Measurements from ENCODE around the gene WDR38.

WDR38 gene, protein sequence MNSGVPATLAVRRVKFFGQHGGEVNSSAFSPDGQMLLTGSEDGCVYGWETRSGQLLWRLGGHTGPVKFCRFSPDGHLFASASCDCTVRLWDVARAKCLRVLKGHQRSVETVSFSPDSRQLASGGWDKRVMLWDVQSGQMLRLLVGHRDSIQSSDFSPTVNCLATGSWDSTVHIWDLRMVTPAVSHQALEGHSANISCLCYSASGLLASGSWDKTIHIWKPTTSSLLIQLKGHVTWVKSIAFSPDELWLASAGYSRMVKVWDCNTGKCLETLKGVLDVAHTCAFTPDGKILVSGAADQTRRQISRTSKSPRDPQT

DNA sequence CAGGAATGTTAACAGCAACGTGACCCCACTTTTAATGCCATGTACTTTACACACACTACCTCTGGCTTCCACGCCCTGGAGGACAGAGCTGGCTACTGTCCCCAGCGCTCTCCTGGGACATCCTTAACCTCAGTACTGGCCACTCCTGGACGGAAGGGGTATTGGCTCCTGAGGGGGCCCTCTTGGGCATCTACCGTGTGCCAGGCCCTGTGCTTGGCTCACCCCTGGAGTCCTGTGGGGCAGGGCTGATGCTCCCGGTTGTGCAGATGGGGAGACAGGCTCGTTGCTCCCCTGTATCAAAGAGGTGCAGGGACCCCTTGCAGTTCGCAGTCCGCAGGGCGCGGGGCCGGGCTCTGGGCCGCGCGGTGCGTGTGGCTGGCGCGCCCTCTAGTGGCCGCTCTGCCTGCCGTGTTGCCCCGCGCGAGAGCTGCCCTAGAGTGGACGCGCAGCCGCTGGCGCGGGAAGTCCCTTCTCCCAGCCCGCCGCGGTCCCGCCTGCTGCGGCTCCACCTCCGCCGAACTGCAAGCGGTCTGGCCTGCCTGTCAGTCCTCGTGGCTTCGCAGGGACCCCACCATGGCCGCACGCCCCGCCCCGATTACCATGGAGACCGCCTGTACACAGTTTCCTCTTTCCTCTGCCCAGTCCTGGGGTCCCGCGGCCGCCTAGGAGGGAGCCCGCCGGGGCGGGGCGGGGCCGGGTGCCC, at the start of gene WDR38:
WDR38 (plus strand) TSS at position 632 of the 703 bp plus-strand sequence. CDS start 72 bp downstream, outside the sequence.
- peak within 1 kb of the TSS; percentile 44 for H3K4me3 ChIP-seq (ENCODE audit: low read depth, low read length)
- TF ChIP-seq, protein P1, sequence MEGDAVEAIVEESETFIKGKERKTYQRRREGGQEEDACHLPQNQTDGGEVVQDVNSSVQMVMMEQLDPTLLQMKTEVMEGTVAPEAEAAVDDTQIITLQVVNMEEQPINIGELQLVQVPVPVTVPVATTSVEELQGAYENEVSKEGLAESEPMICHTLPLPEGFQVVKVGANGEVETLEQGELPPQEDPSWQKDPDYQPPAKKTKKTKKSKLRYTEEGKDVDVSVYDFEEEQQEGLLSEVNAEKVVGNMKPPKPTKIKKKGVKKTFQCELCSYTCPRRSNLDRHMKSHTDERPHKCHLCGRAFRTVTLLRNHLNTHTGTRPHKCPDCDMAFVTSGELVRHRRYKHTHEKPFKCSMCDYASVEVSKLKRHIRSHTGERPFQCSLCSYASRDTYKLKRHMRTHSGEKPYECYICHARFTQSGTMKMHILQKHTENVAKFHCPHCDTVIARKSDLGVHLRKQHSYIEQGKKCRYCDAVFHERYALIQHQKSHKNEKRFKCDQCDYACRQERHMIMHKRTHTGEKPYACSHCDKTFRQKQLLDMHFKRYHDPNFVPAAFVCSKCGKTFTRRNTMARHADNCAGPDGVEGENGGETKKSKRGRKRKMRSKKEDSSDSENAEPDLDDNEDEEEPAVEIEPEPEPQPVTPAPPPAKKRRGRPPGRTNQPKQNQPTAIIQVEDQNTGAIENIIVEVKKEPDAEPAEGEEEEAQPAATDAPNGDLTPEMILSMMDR (IDR thresholded peaks at IDR 0.05; ENCODE audit: low read depth, low read length): peak; percentile 77
- in situ Hi-C loops (cut with HindIII; ENCODE audit: low sequenced_read_pairs): no loop called here
- peak; percentile 77 for DNase-seq (ENCODE audit: low read depth, low spot score)

DNA sequence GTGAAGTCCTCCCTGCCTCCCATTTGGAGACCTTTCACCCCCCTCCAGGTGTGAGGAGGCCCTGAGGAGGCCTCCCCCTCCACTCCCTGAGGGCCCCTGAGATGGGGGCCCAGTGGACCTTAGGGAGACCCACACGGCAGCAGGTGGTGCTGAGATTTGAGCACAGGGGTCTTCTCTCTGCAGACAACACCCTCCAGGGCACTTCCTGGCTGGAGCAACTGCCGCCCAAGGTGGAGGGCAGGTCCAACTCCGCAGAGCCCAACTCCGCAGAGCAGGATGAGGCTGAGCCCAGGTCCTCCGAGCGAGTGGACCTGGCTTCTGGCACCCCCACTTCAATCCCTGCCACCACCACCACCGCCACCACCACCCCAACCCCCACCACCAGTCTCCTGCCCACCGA, 49.3 kb upstream of the WDR38 start:
- no peak for DNase-seq (ENCODE audit: low read depth, low spot score)
- TF ChIP-seq, protein P1 (IDR thresholded peaks at IDR 0.05; ENCODE audit: low read depth, low read length): no peak
- no peak overlapping the region for H3K4me3 ChIP-seq (ENCODE audit: low read depth, low read length)
- in situ Hi-C loops (cut with HindIII; ENCODE audit: low sequenced_read_pairs): no loop called here

DNA sequence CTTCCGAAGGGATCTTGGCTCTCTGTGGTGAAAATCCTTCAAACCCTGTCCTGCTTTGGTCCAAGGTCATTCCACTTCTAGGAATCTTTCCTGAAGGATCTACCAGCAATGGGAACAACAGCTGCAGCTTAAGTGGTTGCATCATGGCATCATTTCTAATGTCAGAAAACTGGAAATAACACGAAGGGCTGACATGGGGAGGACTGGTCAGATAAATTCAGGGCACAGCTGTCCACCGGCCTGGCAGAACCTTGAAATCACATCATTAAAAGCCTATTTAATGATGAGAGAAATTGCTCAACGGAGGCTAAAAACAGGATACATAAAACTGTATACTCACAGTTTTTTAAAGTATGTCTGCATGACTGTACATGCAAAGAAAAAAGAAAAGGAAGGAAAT, 48.1 kb upstream of the WDR38 start:
- TF ChIP-seq, protein P1 (IDR thresholded peaks at IDR 0.05; ENCODE audit: low read depth, low read length): no peak
- no peak overlapping the region for H3K4me3 ChIP-seq (ENCODE audit: low read depth, low read length)
- DNase-seq (ENCODE audit: low read depth, low spot score): no peak
- in situ Hi-C loops (cut with HindIII; ENCODE audit: low sequenced_read_pairs): no loop called here

- in situ Hi-C loops (cut with HindIII; ENCODE audit: low sequenced_read_pairs): no loop called here
- TF ChIP-seq, protein P1 (IDR thresholded peaks at IDR 0.05; ENCODE audit: low read depth, low read length): no peak
- no peak overlapping the region for H3K4me3 ChIP-seq (ENCODE audit: low read depth, low read length)
- DNase-seq (ENCODE audit: low read depth, low spot score): no peak
Observed at GRCh38 chr9:124808246-124808956, 44.9 kb upstream of the WDR38 start.

GRCh38 chr9:124809211-124809610, 44.0 kb upstream of the WDR38 start:
- DNase-seq (ENCODE audit: low read depth, low spot score): no peak
- H3K4me3 ChIP-seq (ENCODE audit: low read depth, low read length): no peak overlapping the region
- in situ Hi-C loops (cut with HindIII; ENCODE audit: low sequenced_read_pairs): no loop called here
- TF ChIP-seq, protein P1 (IDR thresholded peaks at IDR 0.05; ENCODE audit: low read depth, low read length): no peak

GRCh38 chr9:124809741-124810500, 43.3 kb upstream of the WDR38 start:
- TF ChIP-seq, protein P1 (IDR thresholded peaks at IDR 0.05; ENCODE audit: low read depth, low read length): no peak
- no peak overlapping the region for H3K4me3 ChIP-seq (ENCODE audit: low read depth, low read length)
- no peak for DNase-seq (ENCODE audit: low read depth, low spot score)
- in situ Hi-C loops (cut with HindIII; ENCODE audit: low sequenced_read_pairs): no loop called here

All from astrocyte of the spinal cord (primary cell).